Measurements from ENCODE around the gene PMFBP1.

The PMFBP1 gene

GRCh38 chr16:72125635-72126428, 46.1 kb downstream of the PMFBP1 start:
- TF ChIP-seq CTCF (IDR thresholded peaks at IDR 0.05): no peak
- no peak for DNase-seq
- intact Hi-C loops (cut with DNase I; ENCODE audit: low total_unique reads): loop anchor here (10.0 kb wide), 1 partner anchor 339 kb away; no protein-coding TSS in a partner anchor
- H3K27me3 ChIP-seq: no peaks in the 10 kb centered on the region
- H3K9me3 ChIP-seq: no peaks in the 10 kb centered on the region
- H3K4me3 ChIP-seq: no peak overlapping the region
- no peak overlapping the region for H3K27ac ChIP-seq
- H3K36me3 ChIP-seq: no peaks in the 10 kb centered on the region
- no peaks in the 10 kb centered on the region for H3K4me1 ChIP-seq

- H3K27me3 ChIP-seq: no peaks in the 10 kb centered on the region
- no peak overlapping the region for H3K4me3 ChIP-seq
- intact Hi-C loops (cut with DNase I; ENCODE audit: low total_unique reads): loop anchor here (10.0 kb wide), 1 partner anchor 340 kb away; no protein-coding TSS in a partner anchor
- peak; percentile 67 to 78 for TF ChIP-seq CTCF (IDR thresholded peaks at IDR 0.05)
- peak in 1 of 2 donors; percentile 84 for DNase-seq
- H3K9me3 ChIP-seq: no peaks in the 10 kb centered on the region
- H3K27ac ChIP-seq: no peak overlapping the region
- H3K36me3 ChIP-seq: no peaks in the 10 kb centered on the region
- no peaks in the 10 kb centered on the region for H3K4me1 ChIP-seq
Observed at GRCh38 chr16:72124761-72125634, 47.0 kb downstream of the PMFBP1 start.

- H3K4me1 ChIP-seq: no peaks in the 10 kb centered on the region
- H3K36me3 ChIP-seq: no peaks in the 10 kb centered on the region
- no peak for DNase-seq
- H3K27ac ChIP-seq: no peak overlapping the region
- intact Hi-C loops (cut with DNase I; ENCODE audit: low total_unique reads): loop anchor here (10.0 kb wide), 1 partner anchor 341 kb away; no protein-coding TSS in a partner anchor
- no peaks in the 10 kb centered on the region for H3K27me3 ChIP-seq
- TF ChIP-seq CTCF (IDR thresholded peaks at IDR 0.05): no peak
- no peaks in the 10 kb centered on the region for H3K9me3 ChIP-seq
- no peak overlapping the region for H3K4me3 ChIP-seq
Observed at GRCh38 chr16:72124148-72124547, 47.8 kb downstream of the PMFBP1 start.

DNA sequence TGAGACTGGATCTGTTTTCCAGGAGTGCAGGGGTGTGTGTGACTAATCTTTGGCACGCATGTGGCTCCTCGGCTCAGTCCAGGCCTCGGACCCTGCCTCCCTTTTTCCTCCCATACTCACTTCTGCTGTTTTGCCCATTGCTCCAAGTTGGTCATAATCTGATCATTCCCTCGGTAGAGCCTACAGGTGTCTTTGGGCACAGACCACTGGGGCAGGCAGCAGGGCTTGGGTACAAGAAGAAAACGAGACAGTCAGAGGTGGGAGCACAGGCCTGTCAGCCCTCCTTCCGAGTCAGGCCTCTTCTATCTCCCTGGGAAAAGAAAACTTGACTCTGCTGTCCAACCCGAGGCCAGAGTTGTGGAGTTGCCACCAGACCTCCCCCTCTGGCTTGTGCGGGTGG, 48.5 kb downstream of the PMFBP1 start:
- H3K36me3 ChIP-seq: no peaks in the 10 kb centered on the region
- intact Hi-C loops (cut with DNase I; ENCODE audit: low total_unique reads): loop anchor here (10.0 kb wide), 1 partner anchor 341 kb away; no protein-coding TSS in a partner anchor
- no peak for DNase-seq
- H3K27ac ChIP-seq: no peak overlapping the region
- H3K4me1 ChIP-seq: no peaks in the 10 kb centered on the region
- H3K9me3 ChIP-seq: no peaks in the 10 kb centered on the region
- no peaks in the 10 kb centered on the region for H3K27me3 ChIP-seq
- no peak for TF ChIP-seq CTCF (IDR thresholded peaks at IDR 0.05)
- no peak overlapping the region for H3K4me3 ChIP-seq

DNA sequence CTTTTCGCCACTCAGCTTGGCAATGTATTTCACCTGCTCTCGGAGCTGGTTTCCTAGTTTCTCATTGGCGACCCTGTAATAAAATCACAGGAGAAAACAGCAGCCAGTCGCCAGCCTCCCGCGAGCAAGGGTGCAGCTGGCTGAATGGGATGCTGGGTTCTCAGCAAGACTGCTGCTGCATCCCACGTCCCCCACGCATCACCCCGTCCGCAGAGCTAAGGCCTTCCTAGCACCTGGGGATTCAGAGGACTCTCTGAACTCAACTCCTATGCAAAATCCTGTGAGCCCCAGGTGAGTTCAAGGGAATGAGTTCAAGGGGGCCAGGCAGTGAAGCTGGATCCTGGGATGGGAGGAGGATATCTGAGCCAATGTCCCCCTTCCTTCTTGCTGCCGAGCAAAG, 49.0 kb downstream of the PMFBP1 start:
- TF ChIP-seq CTCF (IDR thresholded peaks at IDR 0.05): no peak

More for the DNA sequence above, 49.0 kb downstream of the PMFBP1 start:
- intact Hi-C loops (cut with DNase I; ENCODE audit: low total_unique reads): loop anchor here (10.0 kb wide), 1 partner anchor 342 kb away; no protein-coding TSS in a partner anchor
- Histone ChIP-seq H3K27me3 (no peaks in the 10 kb centered on the region), H3K4me3 (no peak overlapping the region), H3K4me1 (no peaks in the 10 kb centered on the region), H3K36me3 (no peaks in the 10 kb centered on the region), H3K27ac (no peak overlapping the region), H3K9me3 (no peaks in the 10 kb centered on the region)
- DNase-seq: no peak
